Measurements from ENCODE around the gene SLC25A23.

SLC25A23 gene

GRCh38 chr19:6396305-6396704, 63.3 kb downstream of the SLC25A23 start:
- DNase-seq = no peak

- no peak for DNase-seq
Observed at GRCh38 chr19:6394831-6395230, 64.8 kb downstream of the SLC25A23 start.

- DNase-seq = no peak
Observed at GRCh38 chr19:6393983-6394412, 65.6 kb downstream of the SLC25A23 start.

GRCh38 chr19:6393074-6393982, 66.3 kb downstream of the SLC25A23 start, which contains the start of gene GTF2F1:
TSS of gene GTF2F1 (minus strand) at chr19:6393164. CDS start at chr19:6392995, 169 bp downstream.
- peak; percentile 95 for DNase-seq

- no peak for DNase-seq
Observed at GRCh38 chr19:6392221-6393073, 67.1 kb downstream of the SLC25A23 start.
